ELF-1 (cell line): ENCODE results near the gene TFAP2C.

Source experiments
- DNase-seq: peaks from one replicate; pipeline ENCODE4 v3.0.0-alpha.2; 2016; ENCODE audit warnings: low read depth, low spot score

The TFAP2C gene

DNA sequence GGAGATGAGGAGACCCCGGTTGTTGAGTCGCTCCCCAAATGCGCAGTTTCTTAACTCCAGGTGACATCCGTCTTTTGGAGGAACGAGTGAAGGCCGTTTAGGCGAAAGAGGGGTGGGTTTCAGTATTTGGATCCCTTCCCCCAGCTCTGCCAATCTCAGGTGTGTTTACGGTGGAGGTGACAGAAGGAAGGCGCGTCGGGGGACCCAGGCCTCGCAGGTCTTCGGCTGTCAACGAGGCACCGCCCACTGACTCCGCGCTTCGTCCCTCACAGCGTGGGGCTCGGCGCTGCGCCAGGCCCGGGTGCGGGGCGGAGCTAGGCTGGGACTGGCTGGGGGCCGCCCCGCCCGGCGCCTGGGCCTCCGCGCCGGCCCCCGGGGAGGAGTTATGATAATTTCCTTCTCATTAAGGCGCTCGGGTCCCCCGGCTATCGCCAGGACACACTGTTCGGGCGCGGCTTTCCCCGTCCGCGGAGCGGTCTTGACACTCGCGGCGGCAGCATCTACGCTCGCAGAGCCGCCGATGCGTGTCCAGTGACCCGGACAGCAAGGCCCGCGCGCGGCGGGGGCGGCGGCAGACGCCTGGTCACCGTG lies at the start of gene TFAP2C:
TFAP2C (plus strand) TSS at position 434 of the 591 bp plus-strand sequence. CDS start 239 bp downstream, outside the sequence.
- DNase-seq, result peak; percentile 92

DNA sequence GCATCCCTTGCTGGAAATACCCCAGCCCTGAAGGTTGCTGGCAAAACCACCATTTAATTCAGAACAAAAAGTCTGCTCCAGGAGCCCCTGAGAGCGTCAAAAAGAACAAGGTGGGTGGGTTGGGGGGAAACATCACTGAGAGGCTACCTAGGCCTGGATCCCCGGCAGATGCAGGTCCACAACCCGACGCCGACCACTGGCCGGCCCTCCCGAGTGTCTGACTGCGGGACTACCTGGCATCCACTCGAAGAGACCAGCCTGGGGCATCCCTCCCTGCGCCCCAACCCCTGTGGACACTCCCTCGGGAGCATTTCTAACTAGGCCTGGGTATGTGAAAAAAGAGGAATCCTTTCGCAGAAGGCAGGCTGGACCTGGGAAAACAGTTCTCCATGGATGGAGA lies 48.9 kb upstream of the TFAP2C start:
- no peak for DNase-seq

GRCh38 chr20:56581701-56582100 lies 47.4 kb upstream of the TFAP2C start:
- DNase-seq, result no peak

GRCh38 chr20:56582542-56582941 lies 46.6 kb upstream of the TFAP2C start:
- no peak for DNase-seq

DNA sequence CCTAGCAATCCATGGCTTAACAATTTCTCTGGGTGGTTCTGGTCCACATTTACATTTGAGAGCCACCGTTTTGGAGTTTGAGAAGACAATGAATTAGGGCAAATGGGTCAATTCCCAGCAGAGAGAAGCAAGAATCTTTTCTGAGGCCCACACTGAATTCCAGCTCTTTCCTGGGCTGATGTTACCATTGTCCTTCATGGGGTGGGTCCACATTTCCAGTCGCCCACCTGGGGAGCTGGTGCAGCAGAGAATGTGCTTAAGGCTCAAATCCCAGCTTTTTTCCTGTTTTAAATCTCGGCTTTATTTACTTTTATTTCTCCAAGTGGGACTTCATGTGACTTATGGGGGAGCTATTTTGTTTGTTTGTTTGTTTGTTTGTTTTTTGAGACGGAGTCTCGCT lies 44.2 kb upstream of the TFAP2C start:
- DNase-seq, result peak; percentile 50

DNA sequence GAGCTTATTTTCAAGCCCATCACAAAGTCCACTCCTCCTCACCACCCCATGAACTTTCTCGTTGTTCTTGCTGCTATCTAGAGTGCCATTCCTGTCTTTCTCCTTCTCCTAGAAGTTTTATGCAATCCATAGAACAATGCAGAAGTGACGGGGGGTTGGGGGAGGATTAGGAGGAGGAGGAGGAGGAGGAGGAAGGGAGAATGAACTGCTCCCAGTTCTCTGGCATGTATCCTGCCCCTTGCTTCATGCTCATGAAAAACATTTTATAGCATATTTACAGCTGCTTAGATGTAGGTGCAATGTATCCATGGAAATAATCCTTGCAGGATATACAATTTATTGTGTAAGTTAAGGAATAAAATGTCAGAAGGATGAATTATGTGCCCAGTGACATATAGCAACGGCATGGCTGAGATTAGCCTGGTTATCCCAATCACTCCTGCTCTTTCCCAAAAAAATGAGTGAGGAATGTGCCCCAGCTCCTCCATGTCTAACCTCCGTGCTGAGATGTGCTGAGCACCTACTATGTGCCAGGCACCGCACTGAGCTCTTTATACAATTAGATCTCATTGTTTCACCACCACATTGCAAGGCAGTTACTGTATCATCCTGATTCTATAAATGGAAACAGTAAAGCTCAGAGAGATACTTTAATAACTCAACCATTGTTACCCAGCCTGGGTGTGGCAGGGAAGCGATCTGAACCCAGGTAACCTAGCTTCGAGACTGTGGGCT lies 41.6 kb upstream of the TFAP2C start:
- no peak for DNase-seq

- DNase-seq, result peak; percentile 77
Measured at GRCh38 chr20:56588996-56589395, 40.1 kb upstream of the TFAP2C start.

GRCh38 chr20:56589633-56590032 lies 39.5 kb upstream of the TFAP2C start:
- no peak for DNase-seq

DNA sequence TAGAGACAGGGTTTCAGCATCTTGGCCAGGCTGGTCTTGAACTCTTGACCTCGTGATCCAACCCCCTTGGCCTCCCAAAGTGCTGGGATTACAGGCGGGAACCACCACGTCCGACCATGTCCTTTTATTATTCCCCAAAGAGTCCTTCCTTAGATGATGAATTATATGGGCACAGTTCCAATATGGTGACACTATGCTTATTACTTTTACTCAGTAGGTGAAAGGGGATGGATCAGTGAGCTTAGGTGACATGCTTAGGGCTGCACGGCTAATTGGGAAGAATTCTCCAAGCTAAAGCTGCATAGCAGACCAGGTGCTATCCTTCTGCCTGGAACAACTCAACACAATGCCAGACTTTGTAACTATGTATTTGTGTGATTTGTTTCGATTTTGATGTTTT lies 38.2 kb upstream of the TFAP2C start:
- no peak for DNase-seq

GRCh38 chr20:56592211-56592610 lies 36.9 kb upstream of the TFAP2C start:
- no peak for DNase-seq

- DNase-seq, result no peak
Measured at GRCh38 chr20:56592817-56593216, 36.3 kb upstream of the TFAP2C start.

GRCh38 chr20:56595746-56596475 lies 33.2 kb upstream of the TFAP2C start:
- peak; percentile 82 for DNase-seq

DNA sequence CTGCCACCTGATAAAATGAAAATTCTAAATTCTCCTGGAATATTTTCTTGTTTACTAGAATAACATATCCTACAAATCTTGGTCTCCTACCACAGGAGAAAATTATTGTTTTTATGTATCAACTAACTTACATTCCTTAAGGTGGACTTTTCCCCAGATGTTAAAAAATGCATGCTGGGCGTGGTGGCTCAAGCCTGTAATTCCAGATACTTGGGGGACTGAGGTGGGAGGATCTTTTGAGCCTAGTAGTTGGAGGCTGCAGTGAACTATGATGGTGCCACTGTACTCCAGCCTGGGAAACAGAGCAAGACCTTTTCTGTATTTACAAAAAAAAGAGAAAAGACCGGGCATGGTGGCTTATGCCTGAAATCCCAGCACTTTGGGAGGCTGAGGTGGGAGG lies 27.9 kb upstream of the TFAP2C start:
- DNase-seq, result no peak

DNA sequence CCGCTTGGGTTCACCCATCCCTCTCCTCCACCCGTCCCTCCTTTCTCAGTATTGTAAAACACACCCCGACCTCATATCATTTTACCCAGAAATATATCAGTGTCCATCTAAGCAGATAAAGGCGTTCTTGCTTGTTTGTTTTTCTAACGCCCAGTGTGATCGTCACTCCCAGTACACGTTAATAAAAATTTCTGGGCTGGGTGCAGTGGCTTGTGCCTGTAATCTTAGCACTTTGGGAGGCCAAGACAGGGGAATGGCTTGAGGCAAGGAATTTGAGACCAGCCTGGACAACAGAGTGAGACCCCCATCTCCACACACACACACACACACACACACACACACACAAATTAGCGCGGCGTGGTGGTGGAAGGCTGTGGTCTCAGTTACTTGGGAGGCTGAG lies 24.4 kb upstream of the TFAP2C start:
- no peak for DNase-seq

GRCh38 chr20:56605261-56605996 lies 23.7 kb upstream of the TFAP2C start:
- DNase-seq, result no peak

DNA sequence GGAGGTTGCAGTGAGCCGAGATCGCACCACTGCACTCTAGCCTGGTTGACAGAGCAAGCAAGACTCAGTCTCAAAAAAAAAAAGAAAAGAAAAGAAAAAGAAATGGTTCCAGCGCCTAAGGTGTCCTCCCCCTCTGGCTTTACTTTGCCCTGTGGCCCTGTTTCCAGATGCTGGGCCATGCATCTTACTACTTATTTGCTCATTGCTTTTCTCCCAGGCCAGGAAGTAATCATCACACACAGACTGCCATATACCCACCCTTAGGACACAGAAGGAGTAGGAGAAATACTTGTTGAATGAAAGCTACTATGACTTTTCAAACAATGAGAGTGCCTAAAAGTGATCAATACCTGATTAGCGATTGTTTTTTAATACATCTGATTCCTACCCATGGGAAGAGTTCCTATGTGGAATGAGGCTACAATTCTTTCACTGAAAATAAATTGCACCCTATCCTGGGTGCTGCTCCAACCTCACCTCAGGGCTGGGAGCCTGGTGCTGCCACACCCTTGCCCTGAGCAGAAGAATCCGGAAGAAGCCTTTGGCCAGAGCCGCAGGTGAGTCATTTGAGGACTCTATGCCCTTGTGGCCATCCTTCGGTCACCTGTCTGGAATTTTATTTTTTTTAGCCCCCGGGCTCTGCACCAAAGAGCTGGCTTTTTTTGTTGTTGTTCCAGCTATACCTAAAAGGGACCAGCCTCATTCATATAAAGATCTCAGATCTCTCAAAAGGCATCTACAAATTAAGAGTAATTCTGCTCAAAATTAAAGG lies 22.7 kb upstream of the TFAP2C start:
- peak; percentile 83 for DNase-seq

GRCh38 chr20:56607061-56607704 lies 21.9 kb upstream of the TFAP2C start:
- no peak for DNase-seq

DNA sequence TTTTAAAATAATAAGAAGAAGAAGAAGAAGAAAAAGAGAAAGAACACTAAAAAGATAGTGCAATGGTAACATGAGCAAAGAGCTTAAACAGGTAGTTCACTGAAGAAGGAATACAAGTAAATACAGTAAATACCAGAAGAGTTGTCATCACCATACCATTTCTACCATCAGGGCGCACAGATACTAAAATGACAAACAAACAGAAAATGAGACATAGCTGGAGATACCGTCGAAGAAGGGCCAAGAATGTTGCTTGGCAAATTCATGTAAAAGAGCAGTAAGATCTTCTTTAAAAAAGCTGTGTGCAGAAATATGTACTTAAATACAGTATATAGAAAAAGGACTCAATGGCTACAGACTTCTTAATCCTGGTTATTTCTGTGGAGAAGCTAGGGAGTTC lies 20.7 kb upstream of the TFAP2C start:
- DNase-seq, result no peak

GRCh38 chr20:56609321-56609720 lies 19.8 kb upstream of the TFAP2C start:
- DNase-seq, result peak; percentile 83

GRCh38 chr20:56610098-56610497 lies 19.0 kb upstream of the TFAP2C start:
- no peak for DNase-seq

DNA sequence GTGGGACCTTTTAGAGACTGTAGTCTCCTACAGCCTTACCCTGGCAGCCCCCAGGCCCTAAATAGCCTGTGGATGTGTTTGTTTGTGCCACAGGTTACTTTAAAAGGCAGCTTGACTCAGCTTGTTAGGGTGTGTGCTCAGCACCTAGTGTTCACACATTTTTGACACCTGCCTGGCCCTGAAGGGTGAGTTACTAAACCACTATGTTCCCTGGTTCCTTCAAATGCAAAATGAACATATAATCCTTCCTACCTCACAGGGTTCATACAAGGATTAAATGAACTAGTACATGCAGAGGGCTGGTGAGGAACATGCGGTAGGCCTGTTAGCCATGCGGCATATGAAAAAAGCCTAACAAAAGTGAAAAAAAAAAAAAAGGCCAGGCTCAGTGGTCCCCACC lies 14.9 kb upstream of the TFAP2C start:
- DNase-seq, result peak; percentile 40
